ENCODE measurements around the gene JAKMIP2. TPM values are rescaled to one million over a fixed set of nuclear protein-coding genes. Genes with fewer than 3 reads are reported as not detected.

The JAKMIP2 gene
- total RNA-seq, 1 experiment from 2014 or later = 1.2 TPM

- H3K4me3 Mint-ChIP-seq (ENCODE audit: unreplicated experiment) = no peak overlapping the region
- ChIA-PET POLR2A (no interaction called here), CTCF (no interaction called here)
- no TSS peak for BruUV-seq (replicated peaks)
- H3K27me3 Mint-ChIP-seq (ENCODE audit: insufficient read depth, unreplicated experiment) = no peaks in the 10 kb centered on the region
- no peak overlapping the region for H3K4me3 ChIP-seq (ENCODE audit: low read depth, low read length)
- intact Hi-C loops (cut with micrococcal nuclease; ENCODE audit: unreplicated experiment) = no loop called here
- no peaks in the 10 kb centered on the region for H3K36me3 Mint-ChIP-seq (ENCODE audit: insufficient read depth, unreplicated experiment)
- no peaks in the 10 kb centered on the region for H3K27me3 ChIP-seq (replicated peaks; ENCODE audit: control insufficient read depth, insufficient read depth, low read length)
- no peaks in the 10 kb centered on the region for H3K9me3 ChIP-seq
- H3K36me3 ChIP-seq (ENCODE audit: control insufficient read depth, insufficient read depth, low read length) = no peaks in the 10 kb centered on the region
- H3K4me1 Mint-ChIP-seq (ENCODE audit: low read depth, unreplicated experiment) = peaks cover 7% of the 10 kb centered on the region
- DNase-seq = no peak
- H3K4me1 ChIP-seq = peaks cover 12% of the 10 kb centered on the region; the same call in 1 of the 2 replicates
- H3K9me3 Mint-ChIP-seq (ENCODE audit: unreplicated experiment) = no peaks in the 10 kb centered on the region
- TF ChIP-seq CTCF (IDR thresholded peaks at IDR 0.05; ENCODE audit: insufficient read depth in 1 of 2, low read depth in 1 of 2, low read length in 1 of 2, severe bottlenecking in 1 of 2, unreplicated experiment in 1 of 2) = no peak
- H3K27ac Mint-ChIP-seq (ENCODE audit: unreplicated experiment) = no peak overlapping the region
These were observed 35.5 kb downstream of the JAKMIP2 start for GRCh38 chr5:147746986-147747385.

GRCh38 chr5:147743678-147744374 lies 38.7 kb downstream of the JAKMIP2 start:
- BruUV-seq (replicated peaks) = no TSS peak
- Mint-ChIP-seq H3K4me1 (ENCODE audit: low read depth, unreplicated experiment) (peaks cover 9% of the 10 kb centered on the region), H3K9me3 (ENCODE audit: unreplicated experiment) (no peaks in the 10 kb centered on the region), H3K27ac (ENCODE audit: unreplicated experiment) (no peak overlapping the region), H3K4me3 (ENCODE audit: unreplicated experiment) (no peak overlapping the region), H3K27me3 (ENCODE audit: insufficient read depth, unreplicated experiment) (no peaks in the 10 kb centered on the region), H3K36me3 (ENCODE audit: insufficient read depth, unreplicated experiment) (no peaks in the 10 kb centered on the region)
- Histone ChIP-seq H3K27me3 (replicated peaks; ENCODE audit: control insufficient read depth, insufficient read depth, low read length) (no peaks in the 10 kb centered on the region; the same call in 1 of the 2 replicates), H3K36me3 (ENCODE audit: control insufficient read depth, insufficient read depth, low read length) (no peaks in the 10 kb centered on the region), H3K9me3 (no peaks in the 10 kb centered on the region), H3K4me1 (peaks cover 12% of the 10 kb centered on the region), H3K4me3 (ENCODE audit: low read depth, low read length) (no peak overlapping the region)
- ChIA-PET CTCF (no interaction called here), POLR2A (no interaction called here)
- TF ChIP-seq CTCF (IDR thresholded peaks at IDR 0.05; ENCODE audit: insufficient read depth in 1 of 2, low read depth in 1 of 2, low read length in 1 of 2, severe bottlenecking in 1 of 2, unreplicated experiment in 1 of 2) = no peak
- intact Hi-C loops (cut with micrococcal nuclease; ENCODE audit: unreplicated experiment) = no loop called here
- no peak for DNase-seq

GRCh38 chr5:147743012-147743411 lies 39.5 kb downstream of the JAKMIP2 start:
- H3K4me1 Mint-ChIP-seq (ENCODE audit: low read depth, unreplicated experiment) = peaks cover 17% of the 10 kb centered on the region
- no peaks in the 10 kb centered on the region for H3K27me3 Mint-ChIP-seq (ENCODE audit: insufficient read depth, unreplicated experiment)
- no peak for DNase-seq
- Histone ChIP-seq H3K4me3 (ENCODE audit: low read depth, low read length) (no peak overlapping the region), H3K36me3 (ENCODE audit: control insufficient read depth, insufficient read depth, low read length) (no peaks in the 10 kb centered on the region), H3K27me3 (replicated peaks; ENCODE audit: control insufficient read depth, insufficient read depth, low read length) (no peaks in the 10 kb centered on the region; the same call in 1 of the 2 replicates), H3K9me3 (no peaks in the 10 kb centered on the region), H3K4me1 (peaks cover 18% of the 10 kb centered on the region)
- no peak overlapping the region for H3K4me3 Mint-ChIP-seq (ENCODE audit: unreplicated experiment)
- intact Hi-C loops (cut with micrococcal nuclease; ENCODE audit: unreplicated experiment) = no loop called here
- no peak for TF ChIP-seq CTCF (IDR thresholded peaks at IDR 0.05; ENCODE audit: insufficient read depth in 1 of 2, low read depth in 1 of 2, low read length in 1 of 2, severe bottlenecking in 1 of 2, unreplicated experiment in 1 of 2)
- H3K9me3 Mint-ChIP-seq (ENCODE audit: unreplicated experiment) = no peaks in the 10 kb centered on the region
- ChIA-PET POLR2A (no interaction called here), CTCF (no interaction called here)
- H3K36me3 Mint-ChIP-seq (ENCODE audit: insufficient read depth, unreplicated experiment) = no peaks in the 10 kb centered on the region
- H3K27ac Mint-ChIP-seq (ENCODE audit: unreplicated experiment) = no peak overlapping the region
- BruUV-seq (replicated peaks) = no TSS peak
